GM23338 (cell line): ENCODE results near the gene ZMYND11.

ENCODE experiments used
- CREB1 ChIP-seq: fragments of 250-450 bp; sonication (Bioruptor Pico); IDR thresholded peaks from 2 replicates; pipeline ENCODE4 v1.5.0; 2020; ENCODE audit warnings: low read depth, mild to moderate bottlenecking, moderate library complexity
- CTCF ChIP-seq, 2 experiments: fragments of 200-600 bp in 1 of 2; sonication (generic) in 1 of 2; conservative IDR thresholded peaks; 2 replicates each; pipeline versions ENCODE4 v1.5.1 to v1.6.1; 2016 to 2017; ENCODE audit warnings: antibody characterized with exemption in 2 of 2, low read depth in 2 of 2, mild to moderate bottlenecking in 2 of 2, moderate library complexity in 1 of 2
- EZH2 ChIP-seq: fragments of 200-600 bp; sonication (generic); IDR thresholded peaks from one replicate; pipeline ENCODE4 v1.8.0; 2017; ENCODE audit warnings: antibody characterized with exemption, mild to moderate bottlenecking, low read depth; ENCODE audit not compliant: unreplicated experiment
- JUNB ChIP-seq: IDR thresholded peaks from one replicate; pipeline ENCODE4 v1.6.1; 2016; ENCODE audit warnings: antibody characterized with exemption; ENCODE audit not compliant: unreplicated experiment
- POLR2AphosphoS5 ChIP-seq: IDR thresholded peaks from 2 replicates; pipeline ENCODE4 v1.6.1; 2016; ENCODE audit warnings: antibody characterized with exemption, low read depth
- REST ChIP-seq: IDR thresholded peaks from one replicate; pipeline ENCODE4 v1.6.1; 2018; ENCODE audit warnings: antibody characterized with exemption; ENCODE audit not compliant: unreplicated experiment
- STAT1 ChIP-seq: IDR thresholded peaks from one replicate; pipeline ENCODE4 v1.6.1; 2016; ENCODE audit warnings: antibody characterized with exemption; ENCODE audit not compliant: unreplicated experiment
- ZNF114 ChIP-seq: fragments of 250-450 bp; sonication (Bioruptor Pico); IDR thresholded peaks from 2 replicates; pipeline ENCODE4 v1.5.0; 2020; ENCODE audit warnings: mild to moderate bottlenecking, moderate library complexity

GRCh38 chr10:89248-89647 lies 46.0 kb upstream of the ZMYND11 start:
- no peak for TF ChIP-seq REST
- no peak for TF ChIP-seq CTCF (conservative IDR thresholded peaks at IDR 0.05; ENCODE audit: low read depth in 2 of 2)
- no peak for TF ChIP-seq ZNF114 (CRISPR knock-in tag)
- TF ChIP-seq POLR2AphosphoS5: no peak
- no peak for TF ChIP-seq EZH2
- no peak for TF ChIP-seq CREB1
- TF ChIP-seq STAT1: no peak
- TF ChIP-seq JUNB: no peak
